ENCODE data around the gene MYBPC1. TPM values are rescaled to one million over a fixed set of nuclear protein-coding genes. Genes with fewer than 3 reads are reported as not detected.

Gene MYBPC1
- total and polyA plus RNA-seq, 9 of the 15 experiments (the other 6 are each of a cell fraction or from before 2014, with no cell fraction given): not detected

DNA sequence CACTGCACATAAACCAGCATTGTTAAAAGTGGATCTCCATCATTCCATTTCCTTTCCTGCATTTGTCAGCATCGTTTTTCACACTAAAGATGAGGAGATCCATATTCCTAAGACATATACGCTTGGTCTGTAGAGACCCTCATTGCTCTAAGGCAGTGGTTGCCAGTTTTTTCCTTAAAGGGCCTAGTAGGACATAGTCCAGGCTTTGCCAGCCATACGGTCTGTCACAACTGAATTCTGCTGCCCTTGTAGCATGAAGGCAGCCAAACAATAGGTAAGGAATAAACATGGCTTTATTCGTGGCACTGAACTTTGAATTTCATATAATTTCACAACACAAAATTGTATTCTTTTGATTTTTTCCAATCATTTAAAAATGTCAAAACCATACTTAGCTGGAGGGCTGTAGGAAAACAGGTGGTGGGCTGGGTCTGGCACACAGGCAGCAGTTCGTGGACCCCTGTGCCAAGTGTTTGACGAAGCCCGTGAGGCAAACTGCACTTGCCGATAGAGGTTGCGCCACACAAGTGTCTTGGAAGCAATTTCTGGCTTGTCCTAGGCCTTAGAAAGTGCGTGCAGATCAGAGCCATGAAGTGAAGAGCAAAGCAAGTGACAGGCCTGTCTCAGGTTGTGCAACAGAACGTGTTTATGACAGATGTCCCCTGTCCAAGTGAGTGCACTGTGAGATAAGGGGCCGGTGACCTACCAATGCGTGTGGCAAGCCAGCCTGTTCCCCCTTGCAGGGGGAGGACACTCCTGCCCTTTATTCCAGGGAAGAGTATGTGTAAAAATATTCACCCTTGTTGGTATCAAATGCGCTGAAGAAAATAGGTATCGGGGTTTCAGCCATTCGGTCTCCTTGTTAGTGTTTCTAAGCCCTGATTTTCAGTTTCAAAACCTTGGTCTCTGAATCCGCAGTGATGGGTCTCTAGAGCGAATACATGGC lies 101.8 kb downstream of the MYBPC1 start (continued):
- TF ChIP-seq ZBTB49 (CRISPR knock-in tag; IDR thresholded peaks at IDR 0.05; ENCODE audit: borderline replicate concordance): no peak
- no peak for TF ChIP-seq TEAD2 (tag; IDR thresholded peaks at IDR 0.05)
- 0 out of 2 replicates have a peak, but pooled peaks have one; percentile 9 for TF ChIP-seq POLR2A (conservative IDR thresholded peaks at IDR 0.05)
- 0 out of 2 replicates have a peak, but pooled peaks have one; percentile 43 for TF ChIP-seq ZNF644 (tag; IDR thresholded peaks at IDR 0.05; ENCODE audit: low read depth)
- peak; percentile 79 for TF ChIP-seq MXI1 (IDR thresholded peaks at IDR 0.05; ENCODE audit: low read depth, low read length)
- TF ChIP-seq SMARCA4 (IDR thresholded peaks at IDR 0.05): peak; percentile 94
- TF ChIP-seq FOSL1 (tag; conservative IDR thresholded peaks at IDR 0.05): peak; percentile 66
- no peak for TF ChIP-seq LCOR (CRISPR knock-in tag; IDR thresholded peaks at IDR 0.05)
- TF ChIP-seq TEAD1 (CRISPR knock-in tag; IDR thresholded peaks at IDR 0.05): peak in 1 of 2 experiments; percentile 49; a peak in 1 of 4 replicates
- no peak for TF ChIP-seq FOXK1 (CRISPR knock-in tag; IDR thresholded peaks at IDR 0.05; ENCODE audit: borderline replicate concordance)
- TF ChIP-seq ZNF347 (CRISPR knock-in tag; IDR thresholded peaks at IDR 0.05; ENCODE audit: low read depth): no peak
- TF ChIP-seq ZNF140 (CRISPR knock-in tag; IDR thresholded peaks at IDR 0.05): no peak
- TF ChIP-seq DMBX1 (CRISPR knock-in tag; IDR thresholded peaks at IDR 0.05; ENCODE audit: borderline replicate concordance): peak; percentile 55; the same call in 1 of the 2 replicates
- TF ChIP-seq ZNF592 (IDR thresholded peaks at IDR 0.05): peak; percentile 50; the same call in 1 of the 2 replicates
- TF ChIP-seq UBTF (IDR thresholded peaks at IDR 0.05; ENCODE audit: borderline replicate concordance in 1 of 2, low read depth in 2 of 2, low read length in 2 of 2): peak; percentile 46 to 51; a peak in 1 of 4 replicates
- TF ChIP-seq CBX3 (IDR thresholded peaks at IDR 0.05; ENCODE audit: borderline replicate concordance in 1 of 2, low read length in 2 of 2): peak in 1 of 2 experiments; percentile 91; a peak in 2 of 3 replicates
- peak; percentile 88 for TF ChIP-seq CREM (IDR thresholded peaks at IDR 0.05; ENCODE audit: low read depth)
- no peak for TF ChIP-seq HSF4 (CRISPR knock-in tag; IDR thresholded peaks at IDR 0.05; ENCODE audit: borderline replicate concordance)

Measured in K562 (cell line).